ENCODE measurements around the gene PRDM16.

Gene PRDM16

GRCh38 chr1:3377166-3377565, 308.2 kb downstream of the PRDM16 start:
- no peak for DNase-seq (ENCODE audit: low spot score)

- DNase-seq (ENCODE audit: low spot score), result no peak
These were observed 308.7 kb downstream of the PRDM16 start for GRCh38 chr1:3377604-3378279.

GRCh38 chr1:3378411-3379208, 309.6 kb downstream of the PRDM16 start:
- DNase-seq (ENCODE audit: low spot score), result no peak

- DNase-seq (ENCODE audit: low spot score), result no peak
These were observed 310.9 kb downstream of the PRDM16 start for GRCh38 chr1:3379934-3380333.

GRCh38 chr1:3380469-3380868, 311.5 kb downstream of the PRDM16 start:
- DNase-seq (ENCODE audit: low spot score), result no peak

GRCh38 chr1:3381901-3382300, 312.9 kb downstream of the PRDM16 start:
- DNase-seq (ENCODE audit: low spot score), result no peak

GRCh38 chr1:3382326-3383057, 313.5 kb downstream of the PRDM16 start:
- no peak for DNase-seq (ENCODE audit: low spot score)

GRCh38 chr1:3383679-3384078, 314.7 kb downstream of the PRDM16 start:
- no peak for DNase-seq (ENCODE audit: low spot score)

GRCh38 chr1:3384407-3384806, 315.4 kb downstream of the PRDM16 start:
- DNase-seq (ENCODE audit: low spot score), result peak; percentile 2

- DNase-seq (ENCODE audit: low spot score), result no peak
These were observed 317.4 kb downstream of the PRDM16 start for GRCh38 chr1:3386205-3387002.

- DNase-seq (ENCODE audit: low spot score), result no peak
These were observed 318.4 kb downstream of the PRDM16 start for GRCh38 chr1:3387401-3387800.

- DNase-seq (ENCODE audit: low spot score), result no peak
These were observed 320.3 kb downstream of the PRDM16 start for GRCh38 chr1:3389093-3389833.

- no peak for DNase-seq (ENCODE audit: low spot score)
These were observed 321.3 kb downstream of the PRDM16 start for GRCh38 chr1:3390291-3390690.

GRCh38 chr1:3391711-3392110, 322.7 kb downstream of the PRDM16 start:
- DNase-seq (ENCODE audit: low spot score), result no peak

GRCh38 chr1:3393024-3393986, 324.3 kb downstream of the PRDM16 start:
- no peak for DNase-seq (ENCODE audit: low spot score)

- DNase-seq (ENCODE audit: low spot score), result no peak
These were observed 325.3 kb downstream of the PRDM16 start for GRCh38 chr1:3393987-3394920.

- no peak for DNase-seq (ENCODE audit: low spot score)
These were observed 327.4 kb downstream of the PRDM16 start for GRCh38 chr1:3396411-3396810.

- no peak for DNase-seq (ENCODE audit: low spot score)
These were observed 328.3 kb downstream of the PRDM16 start for GRCh38 chr1:3397311-3397710.
